ENCODE data around the gene SLC23A3.

DNA sequence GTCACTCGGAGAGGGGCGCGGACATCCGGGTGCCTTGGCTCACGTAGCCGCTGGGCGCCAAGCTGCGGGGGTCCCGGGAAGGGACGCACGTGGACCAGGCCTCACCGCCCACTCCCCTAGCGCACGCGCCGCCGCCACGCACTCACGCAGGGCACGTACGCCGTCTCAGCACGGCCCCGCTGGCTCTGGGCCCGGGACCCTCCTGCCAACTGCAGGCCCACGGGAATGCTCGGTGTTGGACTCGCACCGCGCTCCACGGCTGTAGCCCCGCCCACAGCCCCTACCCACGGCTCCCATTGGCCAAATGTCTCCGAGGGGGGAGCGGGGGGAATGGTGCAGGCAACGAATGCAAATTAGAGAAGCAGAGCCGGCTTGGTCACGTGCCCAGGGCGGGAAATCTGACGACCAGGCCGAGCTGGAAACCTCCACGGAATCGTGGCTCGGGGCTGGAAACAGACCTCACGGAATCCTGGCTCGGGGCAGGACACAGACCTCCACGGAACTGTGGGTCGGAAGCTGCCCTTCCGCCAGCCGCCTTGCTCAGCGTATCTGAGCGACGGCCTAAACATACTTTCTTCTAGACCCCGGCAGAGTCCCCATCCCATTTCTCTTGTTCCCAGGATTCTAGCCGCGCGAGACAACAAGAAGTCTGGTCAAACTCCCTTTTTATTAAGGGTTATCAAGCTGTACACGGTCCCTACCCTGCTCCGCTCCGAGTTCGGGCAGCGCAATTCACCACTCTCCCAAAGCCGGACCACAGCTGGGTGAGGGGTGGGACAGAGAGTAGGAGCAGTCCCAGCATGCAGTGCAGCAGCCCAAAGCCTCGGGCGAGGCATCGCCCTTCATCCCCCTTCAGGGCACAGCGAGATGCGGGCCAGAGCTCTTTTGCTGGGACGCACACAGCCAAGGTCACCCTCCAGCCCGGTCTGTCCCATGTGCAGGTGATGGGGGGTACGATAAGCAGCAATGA, 49.2 kb upstream of the SLC23A3 start, which contains the start of gene ABCB6:
- TF ChIP-seq, protein P1, sequence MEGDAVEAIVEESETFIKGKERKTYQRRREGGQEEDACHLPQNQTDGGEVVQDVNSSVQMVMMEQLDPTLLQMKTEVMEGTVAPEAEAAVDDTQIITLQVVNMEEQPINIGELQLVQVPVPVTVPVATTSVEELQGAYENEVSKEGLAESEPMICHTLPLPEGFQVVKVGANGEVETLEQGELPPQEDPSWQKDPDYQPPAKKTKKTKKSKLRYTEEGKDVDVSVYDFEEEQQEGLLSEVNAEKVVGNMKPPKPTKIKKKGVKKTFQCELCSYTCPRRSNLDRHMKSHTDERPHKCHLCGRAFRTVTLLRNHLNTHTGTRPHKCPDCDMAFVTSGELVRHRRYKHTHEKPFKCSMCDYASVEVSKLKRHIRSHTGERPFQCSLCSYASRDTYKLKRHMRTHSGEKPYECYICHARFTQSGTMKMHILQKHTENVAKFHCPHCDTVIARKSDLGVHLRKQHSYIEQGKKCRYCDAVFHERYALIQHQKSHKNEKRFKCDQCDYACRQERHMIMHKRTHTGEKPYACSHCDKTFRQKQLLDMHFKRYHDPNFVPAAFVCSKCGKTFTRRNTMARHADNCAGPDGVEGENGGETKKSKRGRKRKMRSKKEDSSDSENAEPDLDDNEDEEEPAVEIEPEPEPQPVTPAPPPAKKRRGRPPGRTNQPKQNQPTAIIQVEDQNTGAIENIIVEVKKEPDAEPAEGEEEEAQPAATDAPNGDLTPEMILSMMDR (IDR thresholded peaks at IDR 0.05): no peak
- TF ChIP-seq NR1H2 (CRISPR knock-in tag; IDR thresholded peaks at IDR 0.05) (no peak), TEAD4 (CRISPR knock-in tag; IDR thresholded peaks at IDR 0.05) (peak; percentile 53; the same call in 1 of the 2 replicates), ZNF121 (CRISPR knock-in tag; IDR thresholded peaks at IDR 0.05) (no peak)
